ENCODE measurements around the gene OR52D1. TPM values are rescaled to one million over a fixed set of nuclear protein-coding genes. Genes with fewer than 3 reads are reported as not detected.

OR52D1 gene
- total and polyA plus RNA-seq, 2 of the 8 experiments (the other 6 are each of a cell fraction or from before 2014, with no cell fraction given) = not detected

DNA sequence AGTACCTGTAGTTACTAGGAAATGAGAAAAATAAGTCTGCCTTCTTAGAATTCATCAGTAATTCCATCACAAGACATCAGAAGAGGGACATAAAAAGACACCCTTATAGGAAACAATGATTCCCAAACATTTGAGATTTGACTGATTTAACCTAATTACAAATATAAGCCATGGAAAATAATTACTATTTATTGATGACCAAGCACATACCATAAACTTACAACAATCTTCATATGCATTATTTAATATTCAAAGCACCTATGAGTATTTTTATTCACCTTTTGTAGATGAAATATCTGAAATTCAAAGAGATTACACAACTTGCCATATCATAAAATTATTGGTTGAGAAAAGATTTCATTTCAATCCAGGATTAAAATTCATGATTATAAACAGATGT is 14.6 kb upstream of the OR52D1 start (continued):
- TF ChIP-seq SUZ12 (IDR thresholded peaks at IDR 0.05; ENCODE audit: low read length) (no peak), KDM5A (IDR thresholded peaks at IDR 0.05; ENCODE audit: low read length) (no peak)
- TF ChIP-seq, protein P1, sequence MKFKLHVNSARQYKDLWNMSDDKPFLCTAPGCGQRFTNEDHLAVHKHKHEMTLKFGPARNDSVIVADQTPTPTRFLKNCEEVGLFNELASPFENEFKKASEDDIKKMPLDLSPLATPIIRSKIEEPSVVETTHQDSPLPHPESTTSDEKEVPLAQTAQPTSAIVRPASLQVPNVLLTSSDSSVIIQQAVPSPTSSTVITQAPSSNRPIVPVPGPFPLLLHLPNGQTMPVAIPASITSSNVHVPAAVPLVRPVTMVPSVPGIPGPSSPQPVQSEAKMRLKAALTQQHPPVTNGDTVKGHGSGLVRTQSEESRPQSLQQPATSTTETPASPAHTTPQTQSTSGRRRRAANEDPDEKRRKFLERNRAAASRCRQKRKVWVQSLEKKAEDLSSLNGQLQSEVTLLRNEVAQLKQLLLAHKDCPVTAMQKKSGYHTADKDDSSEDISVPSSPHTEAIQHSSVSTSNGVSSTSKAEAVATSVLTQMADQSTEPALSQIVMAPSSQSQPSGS (IDR thresholded peaks at IDR 0.05; ENCODE audit: low read length) = no peak
